Measurements from ENCODE around the gene PDCD7. TPM values are rescaled to one million over a fixed set of nuclear protein-coding genes. Genes with fewer than 3 reads are reported as not detected.

The PDCD7 gene
- total RNA-seq, 1 donor from 2014 or later, result 19.8 TPM

- ATAC-seq (no peak), DNase-seq (no peak)
- Histone ChIP-seq H3K27me3 (ENCODE audit: low read depth) (no peaks in the 10 kb centered on the region), H3K4me3 (no peak overlapping the region), H3K4me1 (peaks cover 20% of the 10 kb centered on the region), H3K27ac (no peak overlapping the region), H3K36me3 (peaks cover 4% of the 10 kb centered on the region), H3K9me3 (no peaks in the 10 kb centered on the region)
- no peak for TF ChIP-seq CTCF (IDR thresholded peaks at IDR 0.05)
- intact Hi-C loops (cut with DNase I), result no loop called here
Measured at GRCh38 chr15:65091946-65092770, 41.5 kb downstream of the PDCD7 start.

- intact Hi-C loops (cut with DNase I), result no loop called here
- H3K27me3 ChIP-seq (ENCODE audit: low read depth), result no peaks in the 10 kb centered on the region
- H3K4me3 ChIP-seq, result no peak overlapping the region
- H3K9me3 ChIP-seq, result no peaks in the 10 kb centered on the region
- peaks cover 47% of the 10 kb centered on the region for H3K4me1 ChIP-seq
- peaks cover 4% of the 10 kb centered on the region for H3K36me3 ChIP-seq
- peak overlapping the region; percentile 81 for H3K27ac ChIP-seq
- no peak for TF ChIP-seq CTCF (IDR thresholded peaks at IDR 0.05)
- DNase-seq, result peak; percentile 70
- peak; percentile 24 to 26 for ATAC-seq
Measured at GRCh38 chr15:65089206-65089824, 44.3 kb downstream of the PDCD7 start.

GRCh38 chr15:65088643-65089021, 45.0 kb downstream of the PDCD7 start:
- Histone ChIP-seq H3K4me3 (no peak overlapping the region), H3K27me3 (ENCODE audit: low read depth) (no peaks in the 10 kb centered on the region), H3K9me3 (no peaks in the 10 kb centered on the region), H3K27ac (peak overlapping the region; percentile 81), H3K4me1 (peaks cover 54% of the 10 kb centered on the region), H3K36me3 (peaks cover 4% of the 10 kb centered on the region)
- DNase-seq, result no peak
- intact Hi-C loops (cut with DNase I), result no loop called here
- no peak for TF ChIP-seq CTCF (IDR thresholded peaks at IDR 0.05)
- ATAC-seq, result peak in 1 of 2 donors; percentile 1

GRCh38 chr15:65087873-65088642, 45.5 kb downstream of the PDCD7 start:
- Histone ChIP-seq H3K4me3 (no peak overlapping the region), H3K4me1 (peaks cover 59% of the 10 kb centered on the region), H3K27ac (peak overlapping the region; percentile 81), H3K36me3 (peaks cover 4% of the 10 kb centered on the region), H3K9me3 (no peaks in the 10 kb centered on the region), H3K27me3 (ENCODE audit: low read depth) (no peaks in the 10 kb centered on the region)
- intact Hi-C loops (cut with DNase I), result no loop called here
- TF ChIP-seq CTCF (IDR thresholded peaks at IDR 0.05), result no peak
- DNase-seq (peak; percentile 65), ATAC-seq (peak; percentile 54 to 60)

DNA sequence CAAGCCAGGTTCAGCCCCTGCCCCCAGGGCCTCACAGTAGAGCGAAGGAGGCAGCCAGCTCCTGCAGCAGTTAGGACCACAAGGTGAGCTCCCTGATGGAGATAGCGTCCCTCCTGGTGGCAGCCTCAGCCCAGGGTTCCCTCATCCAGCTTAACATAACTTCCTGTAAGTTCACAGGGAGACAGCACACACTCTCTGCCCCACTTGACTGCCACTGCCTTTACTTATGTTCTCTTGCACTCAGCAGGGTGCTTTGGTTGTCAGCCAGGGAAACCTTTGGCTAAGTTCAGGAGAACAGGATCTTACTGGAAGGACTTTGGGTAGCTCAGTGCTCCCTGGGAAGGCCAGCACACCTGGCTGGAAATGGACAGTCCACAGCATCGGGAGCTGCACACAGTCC, 46.2 kb downstream of the PDCD7 start:
- TF ChIP-seq CTCF (IDR thresholded peaks at IDR 0.05), result no peak
- H3K4me1 ChIP-seq, result peaks cover 66% of the 10 kb centered on the region
- intact Hi-C loops (cut with DNase I), result no loop called here
- H3K4me3 ChIP-seq, result no peak overlapping the region
- peak overlapping the region; percentile 81 for H3K27ac ChIP-seq
- H3K36me3 ChIP-seq, result no peaks in the 10 kb centered on the region
- peak; percentile 52 for DNase-seq
- ATAC-seq, result peak; percentile 7 to 49
- no peaks in the 10 kb centered on the region for H3K9me3 ChIP-seq
- H3K27me3 ChIP-seq (ENCODE audit: low read depth), result no peaks in the 10 kb centered on the region

All from lower lobe of right lung (tissue), 2 donors.